Esophagus muscularis mucosa (tissue), 4 donors: ENCODE data around the gene LINC00237. TPM values are rescaled to one million over a fixed set of nuclear protein-coding genes. Genes with fewer than 3 reads are reported as not detected.

Experiments
- DNase-seq: peaks from one replicate; pipeline ENCODE4 v3.0.0-alpha.2; 2017; ENCODE audit errors: extremely low spot score
- H3K27ac ChIP-seq, 4 donors: fragments of 200-600 bp; sonication (generic); replicated peaks in 1 of 4; 1 replicate in 3 of 4; 2 replicates in 1 of 4; pipeline ENCODE4 v1.5.1; 2016 to 2019; ENCODE audit warnings: mild to moderate bottlenecking in 1 of 4
- H3K27me3 ChIP-seq, 4 donors: fragments of 200-600 bp; sonication (generic); one replicate each; pipeline versions ENCODE4 v1.5.1 to v1.6.0; 2016 to 2019
- H3K36me3 ChIP-seq, 4 donors: fragments of 200-600 bp; sonication (generic); one replicate each; pipeline ENCODE4 v1.5.1; 2016 to 2019
- H3K4me1 ChIP-seq, 4 donors: fragments of 200-600 bp; sonication (generic); one replicate each; pipeline ENCODE4 v1.5.1; 2016 to 2019
- H3K4me3 ChIP-seq, 4 donors: fragments of 200-600 bp; sonication (generic); 1 replicate in 2 of 4; 2 replicates in 2 of 4; pipeline ENCODE4 v1.5.1; 2016 to 2019; ENCODE audit warnings: mild to moderate bottlenecking in 4 of 4, moderate library complexity in 1 of 4
- H3K9me3 ChIP-seq, 4 donors: fragments of 200-600 bp; sonication (generic); 1 replicate in 3 of 4; 2 replicates in 1 of 4; pipeline ENCODE4 v1.5.1; 2016 to 2019
- EP300 ChIP-seq: sonication (generic); formaldehyde crosslinking; IDR thresholded peaks from one replicate; pipeline ENCODE4 v1.6.1; 2017; ENCODE audit warnings: antibody characterized with exemption
- POLR2A ChIP-seq: fragments of 450-650 bp; IDR thresholded peaks from one replicate; pipeline ENCODE4 v1.6.1; 2017; ENCODE audit warnings: antibody characterized with exemption, moderate library complexity, mild to moderate bottlenecking, low read depth
- POLR2AphosphoS5 ChIP-seq, 2 donors: sonication (generic); formaldehyde crosslinking; IDR thresholded peaks; one replicate each; pipeline ENCODE4 v1.6.1; 2017; ENCODE audit warnings: antibody characterized with exemption in 2 of 2
- WGBS: methylation state at CpG from one replicate; pipeline ENCODE4 v1.1.5; 2018; 5-methylcytosine and 5-hydroxymethylcytosine counted together
- intact Hi-C: fragments of 100-400 bp; cut with DNase I; formaldehyde crosslinking; loops from one replicate; pipeline ENCODE4 v1.15.1; 2023
- total RNA-seq, 4 donors: library from RNA; depleted of rRNA; stranded (reverse); fragments of >200 nt; gene quantifications; one replicate each; pipeline versions ENCODE4 v1.1.0 to v1.2.1, GENCODE V29; 2016
- TF ChIP-seq, protein P1 (sequence below), 3 experiments: fragments of 200-600 bp in 2 of 3; fragments of 450-650 bp in 1 of 3; sonication (generic) in 2 of 3; IDR thresholded peaks; one replicate each; pipeline ENCODE4 v1.5.1; 2017 to 2019; ENCODE audit warnings: antibody characterized with exemption in 3 of 3, mild to moderate bottlenecking in 2 of 3, moderate library complexity in 1 of 3

The LINC00237 gene
- total RNA-seq, 4 donors from 2014 or later, result not detected

DNA sequence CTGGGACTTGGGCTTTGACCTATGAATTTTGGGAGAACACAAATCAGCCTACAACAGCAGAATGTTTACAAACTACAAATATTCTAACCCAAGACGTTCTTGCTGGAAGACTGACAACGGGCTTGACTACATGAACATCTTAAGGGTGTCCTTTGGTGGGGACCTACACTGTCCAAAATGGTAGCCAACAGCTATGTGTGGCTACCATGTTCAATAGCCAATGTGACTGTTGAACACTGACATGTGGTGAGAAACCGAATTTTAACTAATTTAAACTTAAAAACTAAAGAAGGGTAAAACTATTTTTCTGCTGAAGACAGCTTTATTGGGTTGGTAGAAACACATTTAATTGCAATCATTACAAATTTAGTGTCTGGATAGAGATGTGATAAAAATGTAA, 30.1 kb downstream of the LINC00237 start:
- TF ChIP-seq POLR2A (no peak), EP300 (no peak), POLR2AphosphoS5 (IDR thresholded peaks at IDR 0.05) (no peak)
- intact Hi-C loops, result no loop called here
- peaks cover 0 to 14% (median 0%) of the 10 kb centered on the region in 4 donors for H3K27me3 ChIP-seq
- H3K4me1 ChIP-seq, result no peaks in the 10 kb centered on the region
- no peaks in the 10 kb centered on the region for H3K36me3 ChIP-seq
- DNase-seq, result no peak
- H3K4me3 ChIP-seq, result no peak overlapping the region
- no peaks in the 10 kb centered on the region for H3K9me3 ChIP-seq
- WGBS, result 77% methylated on average over 3 of the region's 3 CpGs
- H3K27ac ChIP-seq, result no peak overlapping the region

DNA sequence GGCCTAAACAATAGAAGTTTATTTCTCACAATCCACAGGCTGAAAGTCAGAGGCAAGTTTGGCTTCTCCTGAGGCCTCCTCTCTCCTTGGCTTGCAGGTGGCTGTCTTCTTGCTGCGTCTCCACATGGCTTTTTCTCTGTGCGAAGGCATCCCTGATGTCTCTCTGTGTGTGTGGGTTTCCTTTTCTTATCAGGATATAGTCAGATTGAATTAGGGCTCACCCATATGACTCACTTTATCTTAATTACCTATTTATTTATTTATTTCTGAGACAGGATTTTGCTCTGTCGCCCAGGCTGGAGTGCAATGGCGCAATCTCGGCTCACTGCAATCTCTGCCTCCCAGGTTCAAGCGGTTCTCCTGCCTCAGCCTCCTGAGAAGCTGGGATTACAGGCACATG, 30.7 kb downstream of the LINC00237 start:
- Histone ChIP-seq H3K27ac (no peak overlapping the region), H3K36me3 (no peaks in the 10 kb centered on the region), H3K9me3 (no peaks in the 10 kb centered on the region), H3K4me3 (no peak overlapping the region), H3K27me3 (peaks cover 0 to 14% (median 0%) of the 10 kb centered on the region in 4 donors), H3K4me1 (no peaks in the 10 kb centered on the region)
- intact Hi-C loops, result no loop called here
- TF ChIP-seq, protein P1, sequence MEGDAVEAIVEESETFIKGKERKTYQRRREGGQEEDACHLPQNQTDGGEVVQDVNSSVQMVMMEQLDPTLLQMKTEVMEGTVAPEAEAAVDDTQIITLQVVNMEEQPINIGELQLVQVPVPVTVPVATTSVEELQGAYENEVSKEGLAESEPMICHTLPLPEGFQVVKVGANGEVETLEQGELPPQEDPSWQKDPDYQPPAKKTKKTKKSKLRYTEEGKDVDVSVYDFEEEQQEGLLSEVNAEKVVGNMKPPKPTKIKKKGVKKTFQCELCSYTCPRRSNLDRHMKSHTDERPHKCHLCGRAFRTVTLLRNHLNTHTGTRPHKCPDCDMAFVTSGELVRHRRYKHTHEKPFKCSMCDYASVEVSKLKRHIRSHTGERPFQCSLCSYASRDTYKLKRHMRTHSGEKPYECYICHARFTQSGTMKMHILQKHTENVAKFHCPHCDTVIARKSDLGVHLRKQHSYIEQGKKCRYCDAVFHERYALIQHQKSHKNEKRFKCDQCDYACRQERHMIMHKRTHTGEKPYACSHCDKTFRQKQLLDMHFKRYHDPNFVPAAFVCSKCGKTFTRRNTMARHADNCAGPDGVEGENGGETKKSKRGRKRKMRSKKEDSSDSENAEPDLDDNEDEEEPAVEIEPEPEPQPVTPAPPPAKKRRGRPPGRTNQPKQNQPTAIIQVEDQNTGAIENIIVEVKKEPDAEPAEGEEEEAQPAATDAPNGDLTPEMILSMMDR (IDR thresholded peaks at IDR 0.05), result no peak
- no peak for TF ChIP-seq POLR2AphosphoS5 (IDR thresholded peaks at IDR 0.05)
- TF ChIP-seq POLR2A, result no peak
- no peak for TF ChIP-seq EP300
- no peak for DNase-seq
- WGBS, result 86% methylated on average over 6 of the region's 6 CpGs

DNA sequence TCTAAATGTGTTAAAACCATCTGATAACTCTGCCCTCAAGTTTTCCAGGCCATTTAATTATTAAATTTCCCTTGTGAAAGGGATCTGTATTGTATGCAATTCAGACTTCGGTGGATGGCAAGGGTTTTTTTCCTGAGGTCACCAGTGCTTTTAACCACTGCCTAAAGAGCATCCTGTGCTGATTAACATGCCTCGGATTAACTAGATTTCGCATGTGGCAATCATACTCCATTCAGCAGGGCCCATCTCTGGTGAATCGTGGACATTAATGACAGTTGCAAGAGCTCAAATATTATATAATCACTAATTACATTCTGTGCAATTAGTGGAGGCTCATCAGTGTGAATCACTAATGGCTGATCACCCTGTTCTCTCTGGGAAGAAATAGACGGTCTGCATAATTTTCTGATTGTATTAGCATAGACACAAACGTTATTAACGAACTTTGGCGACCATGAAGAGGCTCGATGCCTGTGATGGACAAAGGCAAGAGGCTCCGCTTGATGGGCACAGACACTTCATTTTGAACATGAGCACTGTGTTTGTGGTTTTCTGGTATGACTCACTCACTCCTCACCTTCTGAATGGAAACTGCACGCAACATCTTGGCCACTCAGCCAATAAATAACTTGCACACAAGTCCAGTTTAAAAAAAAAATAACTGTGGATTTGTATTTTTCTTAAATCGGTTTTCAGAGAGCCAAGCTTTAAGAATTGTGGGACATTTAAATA, 31.4 kb downstream of the LINC00237 start:
- TF ChIP-seq POLR2AphosphoS5 (IDR thresholded peaks at IDR 0.05) (no peak), POLR2A (no peak), EP300 (no peak)
- TF ChIP-seq, protein P1 (IDR thresholded peaks at IDR 0.05), result no peak
- no peaks in the 10 kb centered on the region for H3K9me3 ChIP-seq

DNA sequence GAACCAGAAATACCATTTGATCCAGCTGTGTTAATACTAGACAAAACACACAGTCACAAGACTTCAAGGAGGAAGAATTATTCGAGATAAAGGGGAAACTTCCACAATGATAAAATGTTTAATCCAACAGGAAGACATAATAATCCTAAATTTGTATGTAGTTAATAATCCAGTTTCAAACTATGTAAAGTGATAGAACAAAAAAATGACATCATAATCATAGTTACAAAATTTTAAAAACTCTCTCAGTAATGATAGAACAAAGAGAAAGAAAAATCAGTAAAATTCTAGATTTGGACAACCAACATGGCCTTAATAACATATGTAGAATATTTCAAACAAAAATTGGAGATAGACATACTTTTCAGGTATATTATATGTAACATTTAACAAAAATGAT, 38.9 kb downstream of the LINC00237 start:
- TF ChIP-seq POLR2AphosphoS5 (IDR thresholded peaks at IDR 0.05), result no peak
- TF ChIP-seq POLR2A, result no peak
- TF ChIP-seq, protein P1 (IDR thresholded peaks at IDR 0.05), result no peak
- no peak for TF ChIP-seq EP300
- Histone ChIP-seq H3K27me3 (peaks cover 0 to 11% (median 0%) of the 10 kb centered on the region in 4 donors), H3K9me3 (no peaks in the 10 kb centered on the region), H3K36me3 (no peaks in the 10 kb centered on the region), H3K4me3 (no peak overlapping the region), H3K27ac (no peak overlapping the region), H3K4me1 (no peaks in the 10 kb centered on the region)
- intact Hi-C loops, result no loop called here
- 79% methylated on average over 1 of the region's 1 CpG for WGBS
- DNase-seq, result no peak

More for the DNA sequence above, 31.4 kb downstream of the LINC00237 start:
- H3K4me3 ChIP-seq, result no peak overlapping the region
- intact Hi-C loops, result no loop called here
- no peaks in the 10 kb centered on the region for H3K36me3 ChIP-seq
- no peaks in the 10 kb centered on the region for H3K4me1 ChIP-seq
- no peak overlapping the region for H3K27ac ChIP-seq
- DNase-seq, result no peak
- 74% methylated on average over 12 of the region's 12 CpGs for WGBS
- peaks cover 0 to 14% (median 0%) of the 10 kb centered on the region in 4 donors for H3K27me3 ChIP-seq

DNA sequence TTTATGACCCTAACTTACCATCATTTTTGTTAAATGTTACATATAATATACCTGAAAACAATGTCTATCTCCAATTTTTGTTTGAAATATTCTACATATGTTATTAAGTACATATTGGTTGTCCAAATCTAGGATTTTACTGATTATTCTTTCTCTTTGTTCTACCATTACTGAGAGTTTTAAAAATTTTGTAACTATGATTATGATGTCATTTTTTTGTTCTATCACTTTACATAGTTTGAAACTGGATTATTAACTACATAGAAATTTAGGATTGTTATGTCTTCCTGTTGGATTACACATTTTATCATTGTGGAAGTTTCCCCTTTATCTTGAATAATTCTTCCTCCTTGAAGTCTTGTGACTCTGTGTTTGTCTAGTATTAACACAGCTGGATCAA, 41.2 kb downstream of the LINC00237 start:
- Histone ChIP-seq H3K4me3 (no peak overlapping the region), H3K9me3 (no peaks in the 10 kb centered on the region), H3K36me3 (no peaks in the 10 kb centered on the region), H3K4me1 (no peaks in the 10 kb centered on the region), H3K27ac (no peak overlapping the region), H3K27me3 (peaks cover 0 to 5% (median 0%) of the 10 kb centered on the region in 4 donors)
- no peak for DNase-seq
- TF ChIP-seq, protein P1 (IDR thresholded peaks at IDR 0.05), result no peak
- TF ChIP-seq POLR2AphosphoS5 (IDR thresholded peaks at IDR 0.05) (no peak), POLR2A (no peak), EP300 (no peak)
- intact Hi-C loops, result no loop called here
